Measurements from ENCODE around the gene WDR93.

Gene WDR93

DNA sequence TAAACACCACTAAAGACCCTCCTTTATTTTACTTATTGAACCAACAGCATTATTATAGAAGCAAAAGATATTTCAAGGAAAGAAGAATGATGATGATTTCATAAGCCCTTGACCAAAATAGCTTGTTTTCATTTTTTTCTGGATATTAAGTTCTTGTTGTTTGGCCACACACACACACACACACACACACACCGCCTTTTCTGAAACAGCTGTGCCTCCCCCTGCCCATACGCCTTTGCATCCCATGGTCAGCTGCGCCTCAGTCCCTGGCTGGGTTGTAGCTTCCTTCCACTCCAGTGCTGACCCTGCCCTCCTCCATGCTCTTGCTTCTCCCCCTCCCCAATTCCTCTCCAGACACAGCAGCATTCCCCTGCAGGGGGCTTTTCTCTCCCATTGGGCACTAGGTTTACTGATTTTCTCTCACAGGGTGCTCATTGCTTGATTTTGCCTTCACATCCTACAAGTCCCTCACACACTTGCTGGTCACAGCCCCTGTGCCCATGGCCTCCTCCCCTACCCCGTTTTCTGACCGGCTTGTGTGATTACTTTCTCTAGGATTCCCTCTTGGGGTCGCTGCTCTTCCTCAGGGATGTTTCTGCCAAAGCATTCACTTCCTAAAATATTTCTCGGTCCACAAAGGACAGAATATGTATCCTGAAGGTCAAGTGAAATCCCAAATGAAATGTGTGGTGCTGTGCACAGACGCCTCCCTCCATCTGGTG lies 42.0 kb downstream of the WDR93 start:
- no peaks in the 10 kb centered on the region for H3K4me1 ChIP-seq (ENCODE audit: low read length)
- no peak overlapping the region for H3K4me2 ChIP-seq (ENCODE audit: low read depth, low read length)
- DNase-seq = no peak
- H3K27me3 ChIP-seq (replicated peaks; ENCODE audit: insufficient read depth, low read length) = no peaks in the 10 kb centered on the region
- H3F3A ChIP-seq (ENCODE audit: insufficient read depth, low read length) = no peaks in the 10 kb centered on the region
- H3K4me3 ChIP-seq (ENCODE audit: low read length) = no peak overlapping the region
- no peaks in the 10 kb centered on the region for H3K9me2 ChIP-seq (replicated peaks; ENCODE audit: insufficient read depth, low read length)
- H2AFZ ChIP-seq (ENCODE audit: low read length) = no peak overlapping the region
- TF ChIP-seq EZH2 (optimal IDR thresholded peaks at IDR 0.05; ENCODE audit: low read depth, low read length) (no peak), EZH2phosphoT487 (IDR thresholded peaks at IDR 0.05; ENCODE audit: low read length) (no peak)
- TF ChIP-seq, protein P1, sequence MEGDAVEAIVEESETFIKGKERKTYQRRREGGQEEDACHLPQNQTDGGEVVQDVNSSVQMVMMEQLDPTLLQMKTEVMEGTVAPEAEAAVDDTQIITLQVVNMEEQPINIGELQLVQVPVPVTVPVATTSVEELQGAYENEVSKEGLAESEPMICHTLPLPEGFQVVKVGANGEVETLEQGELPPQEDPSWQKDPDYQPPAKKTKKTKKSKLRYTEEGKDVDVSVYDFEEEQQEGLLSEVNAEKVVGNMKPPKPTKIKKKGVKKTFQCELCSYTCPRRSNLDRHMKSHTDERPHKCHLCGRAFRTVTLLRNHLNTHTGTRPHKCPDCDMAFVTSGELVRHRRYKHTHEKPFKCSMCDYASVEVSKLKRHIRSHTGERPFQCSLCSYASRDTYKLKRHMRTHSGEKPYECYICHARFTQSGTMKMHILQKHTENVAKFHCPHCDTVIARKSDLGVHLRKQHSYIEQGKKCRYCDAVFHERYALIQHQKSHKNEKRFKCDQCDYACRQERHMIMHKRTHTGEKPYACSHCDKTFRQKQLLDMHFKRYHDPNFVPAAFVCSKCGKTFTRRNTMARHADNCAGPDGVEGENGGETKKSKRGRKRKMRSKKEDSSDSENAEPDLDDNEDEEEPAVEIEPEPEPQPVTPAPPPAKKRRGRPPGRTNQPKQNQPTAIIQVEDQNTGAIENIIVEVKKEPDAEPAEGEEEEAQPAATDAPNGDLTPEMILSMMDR (IDR thresholded peaks at IDR 0.05; ENCODE audit: low read length) = no peak
- H4K20me1 ChIP-seq (ENCODE audit: insufficient read depth, low read length) = no peaks in the 10 kb centered on the region
- no peak overlapping the region for H3K9ac ChIP-seq (ENCODE audit: low read length)
- no peaks in the 10 kb centered on the region for H3K9me3 ChIP-seq (replicated peaks; ENCODE audit: insufficient read depth, low read length)
- no peak overlapping the region for H3K27ac ChIP-seq (ENCODE audit: low read length)
- H3K36me3 ChIP-seq (replicated peaks; ENCODE audit: insufficient read depth, low read length) = no peaks in the 10 kb centered on the region
- H3K79me2 ChIP-seq (ENCODE audit: low read length) = no peaks in the 10 kb centered on the region

DNA sequence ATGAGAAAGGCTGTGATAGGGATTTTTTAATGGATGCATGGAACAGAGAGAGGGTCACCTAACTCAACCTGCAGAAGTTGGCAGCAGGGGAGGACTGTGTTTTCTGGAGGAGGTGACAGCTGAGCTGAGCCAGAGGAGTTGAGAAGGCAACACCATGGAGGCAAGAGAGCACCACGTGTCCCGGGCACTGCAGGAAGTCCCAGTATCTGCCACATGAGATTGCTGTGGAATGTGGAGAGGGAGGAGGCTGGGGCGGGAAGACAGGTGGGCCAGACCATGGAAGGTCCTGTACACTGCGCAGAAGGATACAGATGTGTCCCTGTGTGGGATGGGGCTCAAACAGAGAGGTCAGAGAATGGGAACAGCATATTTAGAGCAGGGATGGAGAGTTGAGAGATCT lies 45.2 kb downstream of the WDR93 start:
- no peak for DNase-seq
- Histone ChIP-seq H4K20me1 (ENCODE audit: insufficient read depth, low read length) (no peaks in the 10 kb centered on the region), H3K4me3 (ENCODE audit: low read length) (no peak overlapping the region), H3K9ac (ENCODE audit: low read length) (no peak overlapping the region), H3F3A (ENCODE audit: insufficient read depth, low read length) (no peaks in the 10 kb centered on the region), H3K27me3 (replicated peaks; ENCODE audit: insufficient read depth, low read length) (no peaks in the 10 kb centered on the region), H3K9me2 (replicated peaks; ENCODE audit: insufficient read depth, low read length) (no peaks in the 10 kb centered on the region), H3K9me3 (replicated peaks; ENCODE audit: insufficient read depth, low read length) (no peaks in the 10 kb centered on the region), H3K4me1 (ENCODE audit: low read length) (no peaks in the 10 kb centered on the region), H2AFZ (ENCODE audit: low read length) (no peak overlapping the region), H3K79me2 (ENCODE audit: low read length) (no peaks in the 10 kb centered on the region), H3K4me2 (ENCODE audit: low read depth, low read length) (no peak overlapping the region), H3K36me3 (replicated peaks; ENCODE audit: insufficient read depth, low read length) (no peaks in the 10 kb centered on the region), H3K27ac (ENCODE audit: low read length) (no peak overlapping the region)
- TF ChIP-seq EZH2phosphoT487 (IDR thresholded peaks at IDR 0.05; ENCODE audit: low read length) = no peak
- TF ChIP-seq EZH2 (optimal IDR thresholded peaks at IDR 0.05; ENCODE audit: low read depth, low read length) = no peak
- TF ChIP-seq, protein P1 (IDR thresholded peaks at IDR 0.05; ENCODE audit: low read length) = no peak

DNA sequence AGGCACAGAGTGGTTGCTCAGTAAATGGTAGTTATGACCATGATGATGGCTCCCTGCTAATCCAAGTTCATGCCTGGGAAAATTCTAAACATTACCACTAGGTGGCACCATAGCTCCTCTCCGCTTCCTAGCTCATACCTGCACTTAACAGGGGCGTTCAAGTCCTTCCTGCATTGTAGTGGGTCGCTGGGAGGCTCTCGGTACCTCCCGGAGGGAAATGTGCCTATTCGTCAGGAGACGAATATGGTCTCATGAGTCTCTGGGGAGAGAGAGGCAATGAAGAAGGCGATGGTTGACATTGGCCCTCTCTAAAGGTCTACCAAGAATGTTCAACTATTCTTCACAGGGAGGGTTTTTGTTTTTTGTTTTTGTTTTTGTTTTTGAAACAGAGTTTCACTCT lies 49.5 kb downstream of the WDR93 start:
- Histone ChIP-seq H3K9ac (ENCODE audit: low read length) (peak overlapping the region; percentile 16; the same call in 1 of the 2 replicates), H3K9me3 (replicated peaks; ENCODE audit: insufficient read depth, low read length) (no peaks in the 10 kb centered on the region), H3K27me3 (replicated peaks; ENCODE audit: insufficient read depth, low read length) (no peaks in the 10 kb centered on the region), H3K79me2 (ENCODE audit: low read length) (no peaks in the 10 kb centered on the region), H3K4me1 (ENCODE audit: low read length) (no peaks in the 10 kb centered on the region), H2AFZ (ENCODE audit: low read length) (peak overlapping the region; percentile 77), H3K36me3 (replicated peaks; ENCODE audit: insufficient read depth, low read length) (no peaks in the 10 kb centered on the region), H3K4me2 (ENCODE audit: low read depth, low read length) (peak overlapping the region; percentile 73), H3K4me3 (ENCODE audit: low read length) (peak overlapping the region; percentile 41; the same call in 1 of the 2 replicates), H4K20me1 (ENCODE audit: insufficient read depth, low read length) (no peaks in the 10 kb centered on the region), H3K9me2 (replicated peaks; ENCODE audit: insufficient read depth, low read length) (no peaks in the 10 kb centered on the region), H3K27ac (ENCODE audit: low read length) (no peak overlapping the region), H3F3A (ENCODE audit: insufficient read depth, low read length) (no peaks in the 10 kb centered on the region)
- peak; percentile 74 for DNase-seq
- TF ChIP-seq, protein P1 (IDR thresholded peaks at IDR 0.05; ENCODE audit: low read length) = peak; percentile 93
- TF ChIP-seq EZH2 (optimal IDR thresholded peaks at IDR 0.05; ENCODE audit: low read depth, low read length) (no peak), EZH2phosphoT487 (IDR thresholded peaks at IDR 0.05; ENCODE audit: low read length) (no peak)

Measured in MM.1S (cell line).